HAP-1 (cell line): ENCODE measurements around the gene TMEM169.

Experiments used
- DNase-seq, 2 experiments: peaks; one replicate each; pipeline ENCODE4 v3.0.0-alpha.2; 2016 to 2020; ENCODE audit warnings: low spot score in 2 of 2
- H3K27me3 ChIP-seq: fragments of 250-450 bp; sonication (Bioruptor Pico); 2 replicates; pipeline ENCODE4 v1.5.1; 2020; ENCODE audit warnings: low read depth, mild to moderate bottlenecking, moderate library complexity
- H3K36me3 ChIP-seq: fragments of 250-450 bp; sonication (Bioruptor Pico); replicated peaks from 2 replicates; pipeline ENCODE4 v1.5.1; 2020; ENCODE audit warnings: mild to moderate bottlenecking
- H3K4me1 ChIP-seq: fragments of 250-450 bp; sonication (Bioruptor Pico); 2 replicates; pipeline ENCODE4 v1.5.1; 2020; ENCODE audit warnings: mild to moderate bottlenecking
- H3K4me3 ChIP-seq: fragments of 250-450 bp; sonication (Bioruptor Pico); 2 replicates; pipeline ENCODE4 v1.5.1; 2020; ENCODE audit warnings: mild to moderate bottlenecking, moderate library complexity
- H3K9me3 ChIP-seq: fragments of 250-450 bp; sonication (Bioruptor Pico); 2 replicates; pipeline ENCODE4 v1.5.1; 2020; ENCODE audit warnings: mild to moderate bottlenecking, moderate library complexity
- in situ Hi-C: fragments of 300-500 bp; cut with MboI; formaldehyde crosslinking; loops from 3 replicates; pipeline ENCODE4 v1.14.3; 2020; ENCODE audit warnings: low sequenced_read_pairs, inconsistent platforms, mixed read lengths

TMEM169 gene

GRCh38 chr2:216116418-216116817 is 34.7 kb downstream of the TMEM169 start:
- Histone ChIP-seq H3K36me3 (peaks cover 89% of the 10 kb centered on the region), H3K4me3 (no peak overlapping the region), H3K4me1 (peaks cover 35% of the 10 kb centered on the region), H3K9me3 (no peaks in the 10 kb centered on the region), H3K27me3 (no peaks in the 10 kb centered on the region)
- DNase-seq, result peak in 1 of 2 experiments; percentile 12
- in situ Hi-C loops, result no loop called here

- no peak overlapping the region for H3K4me3 ChIP-seq
- in situ Hi-C loops, result no loop called here
- no peak for DNase-seq
Observed at GRCh38 chr2:216117561-216118340, 36.0 kb downstream of the TMEM169 start.

GRCh38 chr2:216118474-216118873 is 36.8 kb downstream of the TMEM169 start:
- peaks cover 35% of the 10 kb centered on the region for H3K4me1 ChIP-seq
- H3K9me3 ChIP-seq, result no peaks in the 10 kb centered on the region
- no peaks in the 10 kb centered on the region for H3K27me3 ChIP-seq
- H3K4me3 ChIP-seq, result no peak overlapping the region
- no peak for DNase-seq
- in situ Hi-C loops, result no loop called here
- H3K36me3 ChIP-seq, result peaks cover 89% of the 10 kb centered on the region

More at GRCh38 chr2:216117561-216118340, 36.0 kb downstream of the TMEM169 start:
- Histone ChIP-seq H3K27me3 (no peaks in the 10 kb centered on the region), H3K36me3 (peaks cover 89% of the 10 kb centered on the region), H3K4me1 (peaks cover 35% of the 10 kb centered on the region), H3K9me3 (no peaks in the 10 kb centered on the region)

DNA sequence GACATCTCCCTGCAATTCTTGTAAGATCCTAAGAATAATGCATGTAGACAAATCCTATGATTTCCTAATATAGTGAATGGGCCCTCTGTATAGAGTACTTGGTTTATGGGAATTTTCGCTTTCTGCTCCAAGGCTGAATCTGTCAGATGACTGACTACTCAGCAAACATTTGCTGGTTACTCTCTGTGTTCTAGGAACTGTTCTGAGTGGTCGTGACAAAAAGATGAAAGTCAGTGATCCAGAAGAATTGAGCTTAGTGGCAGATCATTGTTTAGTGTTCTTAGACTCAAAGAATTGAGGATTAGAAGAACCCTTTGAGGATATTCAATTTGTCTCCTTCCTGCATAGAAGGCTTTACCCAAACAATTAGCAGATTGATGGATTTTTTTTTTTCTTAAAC is 37.4 kb downstream of the TMEM169 start:
- no peak overlapping the region for H3K4me3 ChIP-seq
- H3K9me3 ChIP-seq, result no peaks in the 10 kb centered on the region
- in situ Hi-C loops, result no loop called here
- H3K36me3 ChIP-seq, result peaks cover 89% of the 10 kb centered on the region
- peaks cover 35% of the 10 kb centered on the region for H3K4me1 ChIP-seq
- no peaks in the 10 kb centered on the region for H3K27me3 ChIP-seq
- peak; percentile 35 to 89 for DNase-seq

- Histone ChIP-seq H3K36me3 (peaks cover 91% of the 10 kb centered on the region), H3K27me3 (no peaks in the 10 kb centered on the region), H3K4me1 (peaks cover 31% of the 10 kb centered on the region), H3K4me3 (no peak overlapping the region), H3K9me3 (no peaks in the 10 kb centered on the region)
- no peak for DNase-seq
- in situ Hi-C loops, result no loop called here
Observed at GRCh38 chr2:216119986-216120385, 38.3 kb downstream of the TMEM169 start.

DNA sequence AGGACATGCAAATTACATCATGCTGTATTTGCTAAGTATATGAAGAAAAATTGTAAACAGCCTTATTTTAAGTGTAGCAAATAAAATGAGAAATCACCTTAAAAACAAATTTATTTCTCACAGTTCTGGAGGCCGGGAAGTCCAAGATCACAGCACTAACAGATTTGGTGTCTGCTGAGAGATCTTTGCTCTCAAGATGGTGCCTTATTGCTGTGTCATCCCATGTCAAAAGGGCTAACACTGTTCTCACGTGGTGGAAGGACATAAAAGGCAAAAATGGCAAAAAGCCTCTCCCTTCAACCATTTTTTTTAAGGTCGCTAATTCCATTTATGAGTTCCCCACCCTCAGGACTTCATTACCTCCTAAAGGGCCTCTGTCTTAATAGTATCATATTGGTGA is 39.5 kb downstream of the TMEM169 start:
- DNase-seq, result no peak
- H3K4me3 ChIP-seq, result no peak overlapping the region
- H3K36me3 ChIP-seq, result peaks cover 90% of the 10 kb centered on the region
- no peaks in the 10 kb centered on the region for H3K9me3 ChIP-seq
- H3K27me3 ChIP-seq, result no peaks in the 10 kb centered on the region
- in situ Hi-C loops, result no loop called here
- peaks cover 19% of the 10 kb centered on the region for H3K4me1 ChIP-seq

GRCh38 chr2:216126943-216127342 is 45.2 kb downstream of the TMEM169 start:
- Histone ChIP-seq H3K4me1 (no peaks in the 10 kb centered on the region), H3K27me3 (no peaks in the 10 kb centered on the region), H3K36me3 (peaks cover 96% of the 10 kb centered on the region), H3K9me3 (no peaks in the 10 kb centered on the region), H3K4me3 (no peak overlapping the region)
- DNase-seq, result no peak
- in situ Hi-C loops, result no loop called here

DNA sequence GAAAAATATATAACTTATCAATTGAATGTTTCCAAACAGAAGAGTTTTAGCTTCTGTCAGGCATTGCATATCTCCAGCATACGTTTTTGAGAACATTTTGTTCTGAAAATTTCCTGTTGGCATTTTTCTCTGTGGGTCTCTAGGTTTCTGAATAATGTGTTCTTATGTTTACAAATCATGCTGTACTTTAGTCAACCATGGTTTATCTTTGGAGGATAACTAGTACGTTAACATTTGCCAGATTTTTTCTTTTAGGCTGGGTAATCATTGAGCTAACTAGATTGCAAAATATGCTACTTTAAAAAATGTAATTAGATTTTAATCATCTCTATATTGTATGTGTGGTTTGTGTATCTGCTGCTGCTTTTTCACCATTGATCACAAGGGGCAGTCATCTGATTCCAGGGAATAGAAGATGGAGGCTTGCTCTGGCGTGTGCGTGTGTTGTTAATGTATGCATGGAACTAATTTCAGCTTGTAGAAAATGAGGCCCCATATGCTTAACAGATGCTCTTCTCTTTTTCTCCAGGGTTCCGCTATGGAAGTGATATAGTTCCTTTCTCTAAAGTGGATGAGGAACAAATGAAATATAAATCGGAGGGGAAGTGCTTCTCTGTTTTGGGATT is 48.7 kb downstream of the TMEM169 start:
- no peak for DNase-seq
- Histone ChIP-seq H3K27me3 (no peaks in the 10 kb centered on the region), H3K9me3 (no peaks in the 10 kb centered on the region), H3K4me1 (no peaks in the 10 kb centered on the region), H3K4me3 (no peak overlapping the region), H3K36me3 (peaks cover 96% of the 10 kb centered on the region)
- in situ Hi-C loops, result no loop called here

DNA sequence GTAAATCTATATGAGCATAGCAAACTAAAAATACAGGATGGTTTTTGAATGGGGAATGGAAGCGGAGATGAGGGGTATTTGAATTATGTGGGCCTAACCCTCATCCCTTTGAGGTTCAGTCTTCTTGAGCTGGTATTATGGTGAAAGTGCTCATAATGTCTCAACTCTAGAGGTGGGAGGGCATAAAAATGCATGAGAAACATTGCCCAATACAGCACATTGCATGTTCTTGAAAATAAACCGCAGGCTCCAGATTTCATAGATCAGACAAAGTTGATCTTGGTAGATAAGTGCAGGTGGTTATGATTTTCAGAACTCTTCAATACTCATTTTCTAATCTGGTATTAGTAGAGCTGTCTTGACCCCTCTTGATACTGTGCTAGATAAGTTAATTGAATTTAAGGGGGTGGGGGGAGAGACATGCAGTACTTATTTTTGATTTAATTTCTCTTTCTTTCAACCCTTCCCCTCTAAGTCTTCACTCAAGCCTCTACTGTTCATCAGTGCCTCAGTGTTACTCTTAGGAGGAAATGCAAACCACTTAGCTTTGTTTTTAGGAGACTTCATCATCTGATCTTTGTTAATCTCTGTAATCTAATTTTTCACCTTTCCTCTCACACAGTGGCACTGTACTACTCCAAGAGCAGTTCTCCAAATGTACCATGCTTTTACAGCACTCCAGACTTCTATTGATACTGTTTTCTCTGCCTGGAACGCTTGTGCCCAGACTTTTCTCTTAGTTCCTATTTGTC is 49.6 kb downstream of the TMEM169 start:
- in situ Hi-C loops, result no loop called here
- no peak for DNase-seq
- H3K36me3 ChIP-seq, result peaks cover 92% of the 10 kb centered on the region

DNA sequence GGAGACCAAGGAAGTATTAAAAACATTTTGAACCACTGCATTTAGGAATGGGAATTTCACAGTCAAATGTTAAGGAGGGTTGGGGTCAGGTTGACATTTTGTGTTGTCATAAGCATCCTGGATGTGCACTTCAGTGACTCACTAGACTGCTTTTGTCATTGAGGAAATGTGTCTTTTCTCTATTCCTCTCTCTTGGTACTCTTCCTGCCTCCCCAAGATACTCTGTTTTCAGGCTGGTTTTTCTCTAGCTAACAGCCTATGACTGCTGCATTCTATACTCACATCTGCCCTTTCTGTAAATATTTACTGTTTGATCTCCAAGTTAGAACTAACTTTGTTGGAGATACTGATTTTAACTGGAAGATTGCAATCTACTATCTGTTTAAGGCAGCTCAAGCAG is 50.9 kb downstream of the TMEM169 start:
- peaks cover 90% of the 10 kb centered on the region for H3K36me3 ChIP-seq
- no peak overlapping the region for H3K4me3 ChIP-seq
- in situ Hi-C loops, result no loop called here
- H3K4me1 ChIP-seq, result no peaks in the 10 kb centered on the region
- H3K9me3 ChIP-seq, result no peaks in the 10 kb centered on the region
- H3K27me3 ChIP-seq, result no peaks in the 10 kb centered on the region
- no peak for DNase-seq

More for the DNA sequence above, 49.6 kb downstream of the TMEM169 start:
- Histone ChIP-seq H3K4me3 (no peak overlapping the region), H3K4me1 (no peaks in the 10 kb centered on the region), H3K9me3 (no peaks in the 10 kb centered on the region), H3K27me3 (no peaks in the 10 kb centered on the region)

DNA sequence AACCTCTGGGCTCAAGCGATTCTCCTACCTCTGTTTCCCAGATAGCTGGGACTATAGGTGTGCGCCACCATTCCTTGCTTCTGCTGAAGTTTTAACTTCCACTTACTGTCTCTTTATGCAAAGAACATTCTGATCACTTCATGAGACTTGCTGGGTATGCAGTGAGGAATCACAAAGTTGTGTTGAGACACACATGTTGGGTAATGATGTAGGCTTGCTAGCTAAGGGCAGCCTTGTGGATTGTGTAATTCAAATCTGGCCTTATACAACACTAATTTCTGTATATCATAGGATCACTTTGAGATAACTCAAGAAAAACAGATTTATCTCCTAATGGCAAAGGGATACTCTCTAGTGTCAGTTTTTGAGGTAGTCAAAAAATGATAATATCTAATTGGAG is 51.7 kb downstream of the TMEM169 start:
- H3K4me3 ChIP-seq, result no peak overlapping the region
- no peaks in the 10 kb centered on the region for H3K4me1 ChIP-seq
- no peaks in the 10 kb centered on the region for H3K9me3 ChIP-seq
- H3K27me3 ChIP-seq, result no peaks in the 10 kb centered on the region
- in situ Hi-C loops, result no loop called here
- DNase-seq, result no peak
- H3K36me3 ChIP-seq, result peaks cover 90% of the 10 kb centered on the region

GRCh38 chr2:216134958-216135541 is 53.3 kb downstream of the TMEM169 start:
- H3K36me3 ChIP-seq, result peaks cover 92% of the 10 kb centered on the region
- no peaks in the 10 kb centered on the region for H3K4me1 ChIP-seq
- H3K27me3 ChIP-seq, result no peaks in the 10 kb centered on the region
- no peak for DNase-seq
- no peak overlapping the region for H3K4me3 ChIP-seq
- no peaks in the 10 kb centered on the region for H3K9me3 ChIP-seq
- in situ Hi-C loops, result no loop called here

- peaks cover under 1% of the 10 kb centered on the region for H3K4me1 ChIP-seq
- DNase-seq, result peak in 1 of 2 experiments; percentile 26
- H3K4me3 ChIP-seq, result no peak overlapping the region
- no peaks in the 10 kb centered on the region for H3K9me3 ChIP-seq
- peaks cover 90% of the 10 kb centered on the region for H3K36me3 ChIP-seq
- in situ Hi-C loops, result no loop called here
- H3K27me3 ChIP-seq, result no peaks in the 10 kb centered on the region
Observed at GRCh38 chr2:216139884-216140283, 58.2 kb downstream of the TMEM169 start.
